Measurements from ENCODE around the gene AFAP1.

DNA sequence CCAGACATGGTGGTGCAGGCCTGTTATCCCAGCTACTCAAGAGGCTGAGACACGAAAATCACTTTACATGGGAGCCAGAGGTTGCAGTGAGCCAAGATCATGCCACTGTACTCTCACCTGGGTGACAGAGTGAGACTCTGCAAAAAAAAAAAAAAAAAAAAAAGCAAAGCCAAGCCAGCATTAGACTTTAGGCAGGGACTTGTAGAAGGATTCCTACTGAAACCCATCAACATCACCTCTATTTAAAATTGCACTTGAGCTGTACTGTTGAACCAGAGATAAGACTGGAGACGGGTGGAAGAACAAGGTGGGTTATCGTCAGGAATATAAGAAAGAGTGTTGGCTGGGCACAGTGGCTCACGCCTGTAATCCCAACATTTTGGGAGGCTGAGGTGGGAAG is 15.7 kb upstream of the AFAP1 start:
- TF ChIP-seq, protein P1, sequence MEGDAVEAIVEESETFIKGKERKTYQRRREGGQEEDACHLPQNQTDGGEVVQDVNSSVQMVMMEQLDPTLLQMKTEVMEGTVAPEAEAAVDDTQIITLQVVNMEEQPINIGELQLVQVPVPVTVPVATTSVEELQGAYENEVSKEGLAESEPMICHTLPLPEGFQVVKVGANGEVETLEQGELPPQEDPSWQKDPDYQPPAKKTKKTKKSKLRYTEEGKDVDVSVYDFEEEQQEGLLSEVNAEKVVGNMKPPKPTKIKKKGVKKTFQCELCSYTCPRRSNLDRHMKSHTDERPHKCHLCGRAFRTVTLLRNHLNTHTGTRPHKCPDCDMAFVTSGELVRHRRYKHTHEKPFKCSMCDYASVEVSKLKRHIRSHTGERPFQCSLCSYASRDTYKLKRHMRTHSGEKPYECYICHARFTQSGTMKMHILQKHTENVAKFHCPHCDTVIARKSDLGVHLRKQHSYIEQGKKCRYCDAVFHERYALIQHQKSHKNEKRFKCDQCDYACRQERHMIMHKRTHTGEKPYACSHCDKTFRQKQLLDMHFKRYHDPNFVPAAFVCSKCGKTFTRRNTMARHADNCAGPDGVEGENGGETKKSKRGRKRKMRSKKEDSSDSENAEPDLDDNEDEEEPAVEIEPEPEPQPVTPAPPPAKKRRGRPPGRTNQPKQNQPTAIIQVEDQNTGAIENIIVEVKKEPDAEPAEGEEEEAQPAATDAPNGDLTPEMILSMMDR (conservative IDR thresholded peaks at IDR 0.05; ENCODE audit: low read length): no peak
- TF ChIP-seq EZH2phosphoT487 (IDR thresholded peaks at IDR 0.05; ENCODE audit: borderline replicate concordance, low read depth, low read length): no peak
